Right atrium auricular region (tissue), 2 donors: ENCODE measurements around the gene CHD9. TPM values are rescaled to one million over a fixed set of nuclear protein-coding genes. Genes with fewer than 3 reads are reported as not detected.

Experiments
- DNase-seq: peaks from one replicate; pipeline ENCODE4 v3.0.0-alpha.2; 2019; ENCODE audit warnings: low spot score
- H3K27ac ChIP-seq, 2 donors: fragments of 200-600 bp; sonication (generic); 1 replicate in 1 of 2; 2 replicates in 1 of 2; pipeline ENCODE4 v1.5.1; 2016 to 2019
- H3K27me3 ChIP-seq, 2 donors: fragments of 200-600 bp; sonication (generic); one replicate each; pipeline versions ENCODE4 v1.5.1 to v1.6.0; 2017 to 2019
- H3K36me3 ChIP-seq: fragments of 200-600 bp; sonication (generic); one replicate; pipeline ENCODE4 v1.5.1; 2016
- H3K4me1 ChIP-seq, 2 donors: fragments of 200-600 bp; sonication (generic); one replicate each; pipeline versions ENCODE4 v1.5.1 to v1.6.0; 2017 to 2019
- H3K4me3 ChIP-seq, 2 donors: fragments of 200-600 bp; sonication (generic); 1 replicate in 1 of 2; 2 replicates in 1 of 2; pipeline ENCODE4 v1.5.1; 2017 to 2019; ENCODE audit warnings: mild to moderate bottlenecking in 1 of 2, moderate library complexity in 1 of 2
- H3K9me3 ChIP-seq, 2 donors: fragments of 200-600 bp; sonication (generic); one replicate each; pipeline ENCODE4 v1.5.1; 2019
- CTCF ChIP-seq, 2 donors: fragments of 200-600 bp; sonication (generic); IDR thresholded peaks; one replicate each; pipeline ENCODE4 v1.5.1; 2019; ENCODE audit warnings: antibody characterized with exemption in 2 of 2
- total RNA-seq, 2 donors: library from RNA; depleted of rRNA; stranded (reverse); fragments of >200 nt; gene quantifications; one replicate each; pipeline ENCODE4 v1.1.0, GENCODE V29; 2016

CHD9 gene
- total RNA-seq, 2 donors from 2014 or later, result 49.8 to 54.1 TPM

- Histone ChIP-seq H3K4me1 (peaks cover 0 to 54% of the 10 kb centered on the region in 2 donors), H3K27me3 (no peaks in the 10 kb centered on the region), H3K27ac (peak overlapping the region; percentile 84 to 96), H3K9me3 (no peaks in the 10 kb centered on the region), H3K4me3 (peak overlapping the region; percentile 47 to 50), H3K36me3 (no peaks in the 10 kb centered on the region)
- no peak for TF ChIP-seq CTCF (IDR thresholded peaks at IDR 0.05)
- no peak for DNase-seq
These were observed 154.6 kb downstream of the CHD9 start for GRCh38 chr16:53209429-53209828.

- peak overlapping the region; percentile 84 to 96 for H3K27ac ChIP-seq
- H3K27me3 ChIP-seq, result no peaks in the 10 kb centered on the region
- H3K9me3 ChIP-seq, result no peaks in the 10 kb centered on the region
- peaks cover 0 to 54% of the 10 kb centered on the region in 2 donors for H3K4me1 ChIP-seq
- no peak for TF ChIP-seq CTCF (IDR thresholded peaks at IDR 0.05)
- H3K4me3 ChIP-seq, result peak overlapping the region; percentile 13 to 47
- no peaks in the 10 kb centered on the region for H3K36me3 ChIP-seq
- no peak for DNase-seq
These were observed 155.1 kb downstream of the CHD9 start for GRCh38 chr16:53209877-53210276.

GRCh38 chr16:53211253-53211652, 156.5 kb downstream of the CHD9 start:
- H3K4me1 ChIP-seq, result peaks cover 0 to 64% of the 10 kb centered on the region in 2 donors

GRCh38 chr16:53212893-53213223, 158.1 kb downstream of the CHD9 start:
- H3K4me3 ChIP-seq, result no peak overlapping the region
- H3K4me1 ChIP-seq, result peaks cover 0 to 68% of the 10 kb centered on the region in 2 donors

More at GRCh38 chr16:53211253-53211652, 156.5 kb downstream of the CHD9 start:
- Histone ChIP-seq H3K27ac (no peak overlapping the region), H3K36me3 (no peaks in the 10 kb centered on the region), H3K4me3 (peak overlapping the region in 1 of 2 donors; percentile 47), H3K27me3 (no peaks in the 10 kb centered on the region), H3K9me3 (no peaks in the 10 kb centered on the region)
- no peak for TF ChIP-seq CTCF (IDR thresholded peaks at IDR 0.05)
- DNase-seq, result no peak

GRCh38 chr16:53213542-53213941, 158.8 kb downstream of the CHD9 start:
- Histone ChIP-seq H3K27ac (peak overlapping the region; percentile 25 to 45), H3K36me3 (no peaks in the 10 kb centered on the region), H3K9me3 (no peaks in the 10 kb centered on the region), H3K4me3 (no peak overlapping the region), H3K27me3 (no peaks in the 10 kb centered on the region), H3K4me1 (peaks cover 0 to 65% of the 10 kb centered on the region in 2 donors)
- DNase-seq, result no peak
- TF ChIP-seq CTCF (IDR thresholded peaks at IDR 0.05), result no peak

More at GRCh38 chr16:53212893-53213223, 158.1 kb downstream of the CHD9 start:
- TF ChIP-seq CTCF (IDR thresholded peaks at IDR 0.05), result no peak
- H3K27ac ChIP-seq, result peak overlapping the region; percentile 25 to 45
- no peaks in the 10 kb centered on the region for H3K9me3 ChIP-seq
- no peaks in the 10 kb centered on the region for H3K36me3 ChIP-seq
- no peaks in the 10 kb centered on the region for H3K27me3 ChIP-seq
- no peak for DNase-seq

- Histone ChIP-seq H3K4me3 (no peak overlapping the region), H3K9me3 (no peaks in the 10 kb centered on the region), H3K27ac (no peak overlapping the region), H3K27me3 (no peaks in the 10 kb centered on the region), H3K36me3 (no peaks in the 10 kb centered on the region), H3K4me1 (peaks cover 0 to 70% of the 10 kb centered on the region in 2 donors)
- DNase-seq, result no peak
- TF ChIP-seq CTCF (IDR thresholded peaks at IDR 0.05), result no peak
These were observed 162.0 kb downstream of the CHD9 start for GRCh38 chr16:53216798-53217197.
